Gastrocnemius medialis (tissue), 4 donors: ENCODE measurements around the gene MSL1.

ENCODE experiments used
- POLR2A ChIP-seq, 2 donors: fragments of 450-650 bp; IDR thresholded peaks; one replicate each; pipeline ENCODE4 v1.6.1; 2017; ENCODE audit warnings: antibody characterized with exemption in 2 of 2, mild to moderate bottlenecking in 2 of 2, moderate library complexity in 2 of 2
- TF ChIP-seq, protein P1 (sequence below), 5 experiments: fragments of 450-650 bp in 3 of 5; fragments of 200-600 bp in 2 of 5; sonication (generic) in 2 of 5; IDR thresholded peaks in 4 of 5; conservative IDR thresholded peaks in 1 of 5; 1 replicate in 4 of 5; 2 replicates in 1 of 5; pipeline ENCODE4 v1.5.1; 2016 to 2019; ENCODE audit warnings: antibody characterized with exemption in 5 of 5, mild to moderate bottlenecking in 3 of 5, moderate library complexity in 3 of 5

DNA sequence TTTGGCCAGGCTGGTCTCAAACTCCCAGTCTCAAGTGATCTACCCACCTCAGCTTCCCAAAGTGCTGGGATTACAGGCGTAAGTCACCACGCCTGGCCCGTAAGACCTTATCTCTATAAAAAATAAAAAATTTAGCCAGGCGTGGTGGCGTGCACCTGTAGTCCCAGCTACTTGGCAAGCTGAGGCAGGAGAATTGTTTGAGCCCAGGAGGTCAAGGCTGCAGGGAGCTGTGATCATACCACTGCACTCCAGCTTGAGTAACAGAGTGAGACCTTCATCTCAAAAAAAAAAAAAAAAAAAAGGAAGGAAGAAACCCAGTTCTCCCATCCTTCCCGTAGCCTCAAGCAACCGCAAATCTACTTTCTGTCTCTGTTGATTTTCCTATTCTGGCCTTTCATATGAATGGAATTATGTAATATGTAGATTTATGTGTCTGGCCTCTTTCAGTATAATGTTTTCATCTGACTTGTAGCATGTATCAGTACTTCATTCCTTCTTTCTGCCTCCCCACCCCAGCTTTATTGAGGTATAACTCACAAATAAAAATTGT is 29.7 kb downstream of the MSL1 start:
- TF ChIP-seq, protein P1, sequence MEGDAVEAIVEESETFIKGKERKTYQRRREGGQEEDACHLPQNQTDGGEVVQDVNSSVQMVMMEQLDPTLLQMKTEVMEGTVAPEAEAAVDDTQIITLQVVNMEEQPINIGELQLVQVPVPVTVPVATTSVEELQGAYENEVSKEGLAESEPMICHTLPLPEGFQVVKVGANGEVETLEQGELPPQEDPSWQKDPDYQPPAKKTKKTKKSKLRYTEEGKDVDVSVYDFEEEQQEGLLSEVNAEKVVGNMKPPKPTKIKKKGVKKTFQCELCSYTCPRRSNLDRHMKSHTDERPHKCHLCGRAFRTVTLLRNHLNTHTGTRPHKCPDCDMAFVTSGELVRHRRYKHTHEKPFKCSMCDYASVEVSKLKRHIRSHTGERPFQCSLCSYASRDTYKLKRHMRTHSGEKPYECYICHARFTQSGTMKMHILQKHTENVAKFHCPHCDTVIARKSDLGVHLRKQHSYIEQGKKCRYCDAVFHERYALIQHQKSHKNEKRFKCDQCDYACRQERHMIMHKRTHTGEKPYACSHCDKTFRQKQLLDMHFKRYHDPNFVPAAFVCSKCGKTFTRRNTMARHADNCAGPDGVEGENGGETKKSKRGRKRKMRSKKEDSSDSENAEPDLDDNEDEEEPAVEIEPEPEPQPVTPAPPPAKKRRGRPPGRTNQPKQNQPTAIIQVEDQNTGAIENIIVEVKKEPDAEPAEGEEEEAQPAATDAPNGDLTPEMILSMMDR (IDR thresholded peaks at IDR 0.05 in 4 of 5, conservative IDR thresholded peaks at IDR 0.05 in 1 of 5): no peak
- no peak for TF ChIP-seq POLR2A (IDR thresholded peaks at IDR 0.05)
